H1 (cell line): ENCODE data around the gene LIN28A. TPM values are rescaled to one million over a fixed set of nuclear protein-coding genes. Genes with fewer than 3 reads are reported as not detected.

Experiments used
- CHD2 ChIP-seq: IDR thresholded peaks from 2 replicates; pipeline ENCODE4 v1.6.1; 2012; ENCODE audit warnings: low read length, improper control_type of control experiment
- POLR2AphosphoS5 ChIP-seq: IDR thresholded peaks from 2 replicates; pipeline ENCODE4 v1.6.1; 2011; ENCODE audit warnings: low read depth, low read length
- polyA plus RNA-seq, 7 experiments: library from polyadenylated mRNA; depleted of rRNA in 3 of 7; stranded (reverse) in 5 of 7; unstranded in 2 of 7; fragments of >200 nt in 5 of 7; fragments of 200-250 nt in 2 of 7; gene quantifications; 1 replicate in 5 of 7; 2 replicates in 1 of 7; 4 replicates in 1 of 7; pipeline versions ENCODE4 v1.2.1 to v1.2.3, GENCODE V29; 2011 to 2013; ENCODE audit warnings: missing spikeins in 2 of 7, mixed read lengths in 2 of 7
- total RNA-seq: library from RNA; stranded (reverse); fragmentation: NEBNext Ultra II Directional; extraction: Animal tissue kit (Norgen Biotek cat#: 25700); gene quantifications from 2 replicates; pipeline ENCODE4 v1.2.1, GENCODE V29; 2021

Gene LIN28A
- total and polyA plus RNA-seq, 2 of the 8 experiments (the other 6 are each of a cell fraction or from before 2014, with no cell fraction given): 403 to 1,486 TPM

- TF ChIP-seq CHD2: no peak
- no peak for TF ChIP-seq POLR2AphosphoS5
Measured at GRCh38 chr1:26434161-26434752, 23.6 kb downstream of the LIN28A start (continued).
